BLaER1 (cell line): ENCODE data around the gene MARCHF3.
"Not testable (repeated sequence)": the region's sequence is repeated elsewhere in the genome, so short reads cannot be mapped to it uniquely, and the experiment has no call there.

Experiments
- H3K27ac ChIP-seq: shearing (Covaris generic); formaldehyde crosslinking; 2 replicates; pipeline ENCODE4 v1.8.1; 2022
- H3K27me3 ChIP-seq: shearing (Covaris generic); formaldehyde crosslinking; 2 replicates; pipeline ENCODE4 v1.8.1; 2022
- H3K36me3 ChIP-seq: shearing (Covaris generic); formaldehyde crosslinking; 2 replicates; pipeline ENCODE4 v1.8.1; 2022
- H3K4me1 ChIP-seq: shearing (Covaris generic); formaldehyde crosslinking; 2 replicates; pipeline ENCODE4 v1.8.1; 2022
- H3K4me2 ChIP-seq: shearing (Covaris generic); formaldehyde crosslinking; 2 replicates; pipeline ENCODE4 v1.8.1; 2022
- H3K4me3 ChIP-seq: shearing (Covaris generic); formaldehyde crosslinking; 2 replicates; pipeline ENCODE4 v1.8.1; 2022
- H3K9ac ChIP-seq: shearing (Covaris generic); formaldehyde crosslinking; 2 replicates; pipeline ENCODE4 v1.8.1; 2022
- H3K9me3 ChIP-seq: shearing (Covaris generic); formaldehyde crosslinking; 2 replicates; pipeline ENCODE4 v1.8.1; 2022
- H4K20me1 ChIP-seq: shearing (Covaris generic); formaldehyde crosslinking; 2 replicates; pipeline ENCODE4 v1.8.1; 2022
- Cebpa-rat ChIP-seq: shearing (Covaris generic); IDR thresholded peaks from 2 replicates; pipeline ENCODE4 v1.8.1; 2022

MARCHF3 gene

GRCh38 chr5:126864042-126864688, 166.2 kb downstream of the MARCHF3 start:
- Histone ChIP-seq H3K9me3 (no peaks in the 10 kb centered on the region), H3K27ac (no peak overlapping the region), H4K20me1 (no peaks in the 10 kb centered on the region), H3K36me3 (peaks cover 8% of the 10 kb centered on the region), H3K9ac (no peak overlapping the region), H3K27me3 (no peaks in the 10 kb centered on the region), H3K4me3 (no peak overlapping the region), H3K4me1 (peaks cover 23% of the 10 kb centered on the region), H3K4me2 (no peak overlapping the region)
- no peak for TF ChIP-seq Cebpa-rat

- H3K4me2 ChIP-seq, result no peak overlapping the region
- peaks cover 16% of the 10 kb centered on the region for H3K4me1 ChIP-seq
- H4K20me1 ChIP-seq, result no peaks in the 10 kb centered on the region
- H3K4me3 ChIP-seq, result no peak overlapping the region
- TF ChIP-seq Cebpa-rat, result no peak
- H3K9me3 ChIP-seq, result no peaks in the 10 kb centered on the region
- no peak overlapping the region for H3K27ac ChIP-seq
- H3K9ac ChIP-seq, result no peak overlapping the region
- peaks cover 14% of the 10 kb centered on the region for H3K36me3 ChIP-seq
- H3K27me3 ChIP-seq, result no peaks in the 10 kb centered on the region
Observed at GRCh38 chr5:126863402-126863801, 167.0 kb downstream of the MARCHF3 start.

GRCh38 chr5:126858441-126858840, 171.9 kb downstream of the MARCHF3 start:
- H3K9me3 ChIP-seq, result peaks cover 7% of the 10 kb centered on the region; the same call in 1 of the 2 replicates
- H3K36me3 ChIP-seq, result peaks cover 10% of the 10 kb centered on the region
- TF ChIP-seq Cebpa-rat, result no peak
- H3K4me2 ChIP-seq, result no peak overlapping the region
- H3K9ac ChIP-seq, result no peak overlapping the region
- H3K27me3 ChIP-seq, result no peaks in the 10 kb centered on the region
- H3K4me3 ChIP-seq, result no peak overlapping the region
- H3K27ac ChIP-seq, result no peak overlapping the region
- peaks cover 20% of the 10 kb centered on the region for H3K4me1 ChIP-seq
- H4K20me1 ChIP-seq, result no peaks in the 10 kb centered on the region

- H3K27ac ChIP-seq, result no peak overlapping the region
- H3K4me3 ChIP-seq, result no peak overlapping the region
- H3K9ac ChIP-seq, result no peak overlapping the region
- H3K9me3 ChIP-seq, result peaks cover 7% of the 10 kb centered on the region; the same call in 1 of the 2 replicates
- no peaks in the 10 kb centered on the region for H3K27me3 ChIP-seq
- peaks cover 27% of the 10 kb centered on the region for H3K4me1 ChIP-seq
- TF ChIP-seq Cebpa-rat, result no peak
- peaks cover 10% of the 10 kb centered on the region for H3K36me3 ChIP-seq
- H3K4me2 ChIP-seq, result no peak overlapping the region
- no peaks in the 10 kb centered on the region for H4K20me1 ChIP-seq
Observed at GRCh38 chr5:126857472-126858410, 172.6 kb downstream of the MARCHF3 start.

GRCh38 chr5:126855266-126855665, 175.1 kb downstream of the MARCHF3 start:
- H3K9me3 ChIP-seq, result peaks cover 7% of the 10 kb centered on the region; the same call in 1 of the 2 replicates
- H3K27me3 ChIP-seq, result no peaks in the 10 kb centered on the region
- H3K4me2 ChIP-seq, result peak overlapping the region; percentile 53
- H3K4me3 ChIP-seq, result no peak overlapping the region
- peaks cover 41% of the 10 kb centered on the region for H3K4me1 ChIP-seq
- H4K20me1 ChIP-seq, result no peaks in the 10 kb centered on the region
- no peak for TF ChIP-seq Cebpa-rat
- H3K9ac ChIP-seq, result no peak overlapping the region
- peaks cover 10% of the 10 kb centered on the region for H3K36me3 ChIP-seq
- no peak overlapping the region for H3K27ac ChIP-seq

GRCh38 chr5:126854526-126855110, 175.7 kb downstream of the MARCHF3 start:
- Histone ChIP-seq H3K9me3 (peaks cover 7% of the 10 kb centered on the region; the same call in 1 of the 2 replicates), H3K36me3 (peaks cover 10% of the 10 kb centered on the region), H3K9ac (no peak overlapping the region), H3K27me3 (no peaks in the 10 kb centered on the region), H3K27ac (no peak overlapping the region), H3K4me3 (no peak overlapping the region), H3K4me2 (peak overlapping the region; percentile 53), H3K4me1 (peaks cover 41% of the 10 kb centered on the region), H4K20me1 (no peaks in the 10 kb centered on the region)
- TF ChIP-seq Cebpa-rat, result no peak

- not testable (repeated sequence) for H3K27ac ChIP-seq, H3K9ac ChIP-seq, H4K20me1 ChIP-seq, H3K9me3 ChIP-seq, H3K27me3 ChIP-seq, H3K36me3 ChIP-seq
- Histone ChIP-seq H3K4me3 (peak overlapping the region; percentile 50), H3K4me1 (peaks cover 41% of the 10 kb centered on the region), H3K4me2 (peak overlapping the region; percentile 61)
Observed at GRCh38 chr5:126853541-126854307, 176.6 kb downstream of the MARCHF3 start.

GRCh38 chr5:126852841-126853271, 177.5 kb downstream of the MARCHF3 start:
- Histone ChIP-seq H3K4me1 (peaks cover 50% of the 10 kb centered on the region), H3K36me3 (no peaks in the 10 kb centered on the region; the same call in 1 of the 2 replicates), H3K9me3 (peaks cover 7% of the 10 kb centered on the region; the same call in 1 of the 2 replicates), H3K27me3 (no peaks in the 10 kb centered on the region), H4K20me1 (no peaks in the 10 kb centered on the region), H3K4me3 (no peak overlapping the region; the same call in 1 of the 2 replicates), H3K27ac (peak overlapping the region; percentile 35), H3K4me2 (peak overlapping the region; percentile 61), H3K9ac (no peak overlapping the region)
- no peak for TF ChIP-seq Cebpa-rat

GRCh38 chr5:126852091-126852571, 178.2 kb downstream of the MARCHF3 start:
- no peaks in the 10 kb centered on the region; the same call in 1 of the 2 replicates for H3K36me3 ChIP-seq
- H3K4me1 ChIP-seq, result peaks cover 57% of the 10 kb centered on the region
- no peaks in the 10 kb centered on the region for H3K27me3 ChIP-seq
- no peak for TF ChIP-seq Cebpa-rat
- H4K20me1 ChIP-seq, result no peaks in the 10 kb centered on the region
- no peak overlapping the region; the same call in 1 of the 2 replicates for H3K9ac ChIP-seq
- peak overlapping the region; percentile 35 for H3K27ac ChIP-seq
- peaks cover 7% of the 10 kb centered on the region; the same call in 1 of the 2 replicates for H3K9me3 ChIP-seq
- H3K4me2 ChIP-seq, result peak overlapping the region; percentile 61
- no peak overlapping the region for H3K4me3 ChIP-seq
